Thyroid gland (tissue), 4 donors: ENCODE data around the gene SLC43A3. TPM values are rescaled to one million over a fixed set of nuclear protein-coding genes. Genes with fewer than 3 reads are reported as not detected.

Experiments
- DNase-seq, 2 donors: peaks; one replicate each; pipeline ENCODE4 v3.0.0-alpha.2; 2019
- H3K27ac ChIP-seq, 3 donors: fragments of 200-600 bp; sonication (generic); 1 replicate in 2 of 3; 2 replicates in 1 of 3; pipeline ENCODE4 v1.5.1; 2016 to 2019; ENCODE audit warnings: mild to moderate bottlenecking in 1 of 3, moderate library complexity in 1 of 3
- H3K27me3 ChIP-seq: fragments of 200-600 bp; sonication (generic); one replicate; pipeline ENCODE4 v1.5.1; 2019
- H3K36me3 ChIP-seq, 2 donors: fragments of 200-600 bp; sonication (generic); one replicate each; pipeline ENCODE4 v1.5.1; 2016 to 2019
- H3K4me1 ChIP-seq, 2 donors: fragments of 200-600 bp; sonication (generic); one replicate each; pipeline ENCODE4 v1.5.1; 2017 to 2019
- H3K4me3 ChIP-seq, 3 donors: fragments of 200-600 bp; sonication (generic); replicated peaks in 1 of 3; 1 replicate in 2 of 3; 2 replicates in 1 of 3; pipeline ENCODE4 v1.5.1; 2016; ENCODE audit warnings: mild to moderate bottlenecking in 1 of 3
- H3K9me3 ChIP-seq: fragments of 200-600 bp; sonication (generic); one replicate; pipeline ENCODE4 v1.5.1; 2017
- POLR2A ChIP-seq, 2 donors: fragments of 450-650 bp; IDR thresholded peaks; one replicate each; pipeline ENCODE4 v1.6.1; 2017; ENCODE audit warnings: antibody characterized with exemption in 2 of 2, mild to moderate bottlenecking in 2 of 2, moderate library complexity in 1 of 2
- WGBS, 2 donors: methylation state at CpG; one replicate each; pipeline ENCODE4 v1.1.5; 2017; 5-methylcytosine and 5-hydroxymethylcytosine counted together
- intact Hi-C: fragments of 100-400 bp; cut with DNase I; formaldehyde crosslinking; loops from one replicate; pipeline ENCODE4 v1.15.1; 2023
- total RNA-seq, 4 donors: library from RNA; depleted of rRNA; stranded (reverse); fragments of >200 nt; gene quantifications; one replicate each; pipeline ENCODE4 v1.2.3, GENCODE V29; 2016
- TF ChIP-seq, protein P1 (sequence below), 6 experiments: fragments of 200-600 bp in 3 of 6; fragments of 450-650 bp in 3 of 6; sonication (generic) in 3 of 6; IDR thresholded peaks; one replicate each; pipeline ENCODE4 v1.5.1; 2016 to 2019; ENCODE audit warnings: antibody characterized with exemption in 6 of 6, mild to moderate bottlenecking in 2 of 6, inconsistent platforms in 1 of 6, moderate library complexity in 1 of 6

Gene SLC43A3
- total RNA-seq, 4 donors from 2014 or later: 124 to 321 (median 218) TPM

DNA sequence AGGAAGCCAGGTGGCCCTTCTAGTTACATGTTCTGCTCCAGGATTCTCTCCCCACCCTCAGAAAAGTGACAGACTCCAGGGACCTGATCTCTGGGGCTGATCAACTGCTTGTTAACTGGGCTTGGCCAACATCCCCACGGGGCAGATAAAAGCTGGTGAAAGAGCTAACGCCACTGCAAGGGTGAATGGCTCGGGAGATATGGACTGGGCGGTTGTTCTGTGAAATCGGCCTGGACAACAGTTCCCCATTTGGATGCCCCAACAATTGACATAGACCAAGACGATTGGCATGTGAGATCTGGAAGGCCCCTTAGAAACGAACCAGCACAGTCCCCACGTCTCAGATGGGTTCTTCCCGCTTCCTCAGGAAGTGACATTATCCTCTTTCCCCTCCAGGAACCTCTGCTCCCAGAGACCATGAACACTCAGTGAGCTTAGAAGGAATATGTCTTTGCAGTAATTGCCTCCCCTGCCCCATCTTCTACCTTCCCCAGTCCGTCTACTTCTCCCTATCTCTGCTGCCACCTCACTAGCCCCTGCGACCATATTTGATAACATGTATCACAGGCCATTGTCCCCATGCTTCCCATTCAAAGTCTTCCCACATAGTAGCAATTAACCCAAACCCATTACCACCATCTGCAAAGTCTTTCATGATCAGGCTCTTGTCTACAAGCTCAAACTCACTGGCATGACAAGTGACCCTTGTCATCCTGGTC is 30.9 kb downstream of the SLC43A3 start:
- H3K9me3 ChIP-seq: no peaks in the 10 kb centered on the region
- 90 to 92% methylated on average over 10 to 11 of the region's 11 CpGs for WGBS, 2 donors
- no peaks in the 10 kb centered on the region for H3K27me3 ChIP-seq
- intact Hi-C loops: no loop called here
- no peak overlapping the region for H3K4me3 ChIP-seq
- TF ChIP-seq, protein P1, sequence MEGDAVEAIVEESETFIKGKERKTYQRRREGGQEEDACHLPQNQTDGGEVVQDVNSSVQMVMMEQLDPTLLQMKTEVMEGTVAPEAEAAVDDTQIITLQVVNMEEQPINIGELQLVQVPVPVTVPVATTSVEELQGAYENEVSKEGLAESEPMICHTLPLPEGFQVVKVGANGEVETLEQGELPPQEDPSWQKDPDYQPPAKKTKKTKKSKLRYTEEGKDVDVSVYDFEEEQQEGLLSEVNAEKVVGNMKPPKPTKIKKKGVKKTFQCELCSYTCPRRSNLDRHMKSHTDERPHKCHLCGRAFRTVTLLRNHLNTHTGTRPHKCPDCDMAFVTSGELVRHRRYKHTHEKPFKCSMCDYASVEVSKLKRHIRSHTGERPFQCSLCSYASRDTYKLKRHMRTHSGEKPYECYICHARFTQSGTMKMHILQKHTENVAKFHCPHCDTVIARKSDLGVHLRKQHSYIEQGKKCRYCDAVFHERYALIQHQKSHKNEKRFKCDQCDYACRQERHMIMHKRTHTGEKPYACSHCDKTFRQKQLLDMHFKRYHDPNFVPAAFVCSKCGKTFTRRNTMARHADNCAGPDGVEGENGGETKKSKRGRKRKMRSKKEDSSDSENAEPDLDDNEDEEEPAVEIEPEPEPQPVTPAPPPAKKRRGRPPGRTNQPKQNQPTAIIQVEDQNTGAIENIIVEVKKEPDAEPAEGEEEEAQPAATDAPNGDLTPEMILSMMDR (IDR thresholded peaks at IDR 0.05): no peak
- no peak for TF ChIP-seq POLR2A (IDR thresholded peaks at IDR 0.05)
- no peak overlapping the region for H3K27ac ChIP-seq
- no peaks in the 10 kb centered on the region for H3K4me1 ChIP-seq
- no peaks in the 10 kb centered on the region for H3K36me3 ChIP-seq
- DNase-seq: no peak

- Histone ChIP-seq H3K4me3 (no peak overlapping the region), H3K9me3 (no peaks in the 10 kb centered on the region), H3K27me3 (no peaks in the 10 kb centered on the region), H3K4me1 (no peaks in the 10 kb centered on the region), H3K27ac (no peak overlapping the region), H3K36me3 (no peaks in the 10 kb centered on the region)
- no peak for DNase-seq
- intact Hi-C loops: no loop called here
- TF ChIP-seq, protein P1 (IDR thresholded peaks at IDR 0.05): no peak
- TF ChIP-seq POLR2A (IDR thresholded peaks at IDR 0.05): no peak
- WGBS, 2 donors: 82 to 90% methylated on average over 4 of the region's 4 CpGs
These were observed 32.5 kb downstream of the SLC43A3 start for GRCh38 chr11:57394203-57394965.

- Histone ChIP-seq H3K4me3 (no peak overlapping the region), H3K27ac (no peak overlapping the region), H3K36me3 (no peaks in the 10 kb centered on the region), H3K9me3 (no peaks in the 10 kb centered on the region), H3K27me3 (no peaks in the 10 kb centered on the region), H3K4me1 (no peaks in the 10 kb centered on the region)
- WGBS, 2 donors: 88 to 93% methylated on average over 4 of the region's 4 CpGs
- no peak for DNase-seq
- intact Hi-C loops: no loop called here
- TF ChIP-seq, protein P1 (IDR thresholded peaks at IDR 0.05): no peak
- TF ChIP-seq POLR2A (IDR thresholded peaks at IDR 0.05): no peak
These were observed 34.2 kb downstream of the SLC43A3 start for GRCh38 chr11:57392763-57393105.

GRCh38 chr11:57392066-57392762 is 34.7 kb downstream of the SLC43A3 start:
- no peak for DNase-seq
- H3K27me3 ChIP-seq: no peaks in the 10 kb centered on the region
- H3K36me3 ChIP-seq: no peaks in the 10 kb centered on the region
- intact Hi-C loops: no loop called here
- H3K4me3 ChIP-seq: no peak overlapping the region
- 81 to 92% methylated on average over 8 of the region's 8 CpGs for WGBS, 2 donors
- H3K4me1 ChIP-seq: no peaks in the 10 kb centered on the region
- no peaks in the 10 kb centered on the region for H3K9me3 ChIP-seq
- TF ChIP-seq, protein P1 (IDR thresholded peaks at IDR 0.05): no peak
- no peak for TF ChIP-seq POLR2A (IDR thresholded peaks at IDR 0.05)
- no peak overlapping the region for H3K27ac ChIP-seq
